HG02970 (cell line): ENCODE results near the gene NAV2.
"Not testable (repeated sequence)": the region's sequence is repeated elsewhere in the genome, so short reads cannot be mapped to it uniquely, and the experiment has no call there.

Experiments
- ATAC-seq: cut with Tn5 transposase; IDR thresholded peaks from one replicate; pipeline ENCODE4 v1.9.1; 2021; ENCODE audit warnings: mild to moderate bottlenecking, moderate library complexity, moderate number of reproducible peaks; ENCODE audit not compliant: unreplicated experiment, low FRiP score

Gene NAV2

DNA sequence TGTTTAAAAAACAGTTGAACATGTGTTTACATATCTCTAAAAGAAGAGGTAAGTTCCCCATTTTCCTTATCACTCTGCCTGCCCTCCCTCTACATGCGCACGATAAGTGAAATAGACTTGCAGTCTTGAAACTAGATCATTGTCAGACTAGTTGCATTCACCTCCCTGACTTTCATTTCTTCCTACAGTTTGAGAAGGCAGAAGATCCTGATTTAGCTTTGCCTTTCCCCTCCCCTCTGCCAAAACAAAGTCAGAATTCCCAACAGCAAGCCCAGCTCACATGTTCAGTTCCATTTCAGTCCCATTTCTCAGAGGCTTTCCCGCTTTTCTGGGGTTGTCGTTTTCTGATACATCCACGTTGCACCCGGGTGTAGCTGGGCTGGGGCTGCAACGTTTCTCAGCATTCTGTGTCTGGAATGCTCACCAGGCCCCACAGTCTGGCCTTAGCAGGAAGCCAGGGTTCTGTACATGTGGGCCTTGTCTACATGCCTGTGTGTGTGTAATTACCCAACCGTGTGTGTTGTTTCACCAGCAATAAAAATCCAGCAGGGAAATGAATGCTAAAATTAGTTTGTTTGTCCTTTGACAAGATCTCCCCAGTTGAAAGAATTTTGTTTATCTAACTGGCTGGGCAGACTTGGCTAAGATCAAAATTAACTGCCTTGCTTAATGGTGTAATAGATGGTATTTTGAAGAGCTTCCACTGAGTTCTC is 268.5 kb downstream of the NAV2 start:
- ATAC-seq: no peak

DNA sequence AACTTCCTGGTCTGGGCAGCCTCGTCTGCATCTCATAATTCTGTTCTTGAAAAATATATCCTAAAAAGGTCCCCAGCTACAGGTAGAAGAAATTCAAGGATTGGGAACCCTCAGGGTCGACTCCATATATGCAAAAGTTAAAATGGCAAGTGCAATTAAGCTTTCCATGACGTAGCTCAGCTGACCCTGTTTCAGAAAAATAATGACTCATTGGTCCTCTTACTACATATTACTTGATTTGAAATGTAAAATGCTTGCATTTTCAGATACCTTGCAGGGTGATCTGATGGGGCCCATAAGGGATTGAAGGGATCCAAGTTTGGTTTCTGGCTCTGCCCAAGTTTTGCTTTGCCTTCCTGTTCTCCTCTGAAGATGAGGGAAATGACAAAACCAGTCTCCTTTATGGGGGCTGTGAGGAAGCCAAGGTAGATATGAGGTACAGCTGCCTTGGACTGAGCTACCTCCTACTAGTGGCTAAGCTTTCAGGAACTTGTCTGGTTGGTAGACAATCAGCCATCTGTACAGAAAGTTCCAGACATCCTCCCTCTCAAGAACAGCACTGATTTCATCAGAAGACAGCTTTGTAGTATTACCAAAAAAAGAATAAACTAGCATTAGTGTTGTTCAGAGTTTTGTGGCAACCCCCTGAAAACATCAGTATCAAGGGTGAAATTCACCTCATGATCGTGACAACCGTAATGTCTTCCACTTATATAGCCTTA is 270.3 kb downstream of the NAV2 start:
- ATAC-seq: no peak

DNA sequence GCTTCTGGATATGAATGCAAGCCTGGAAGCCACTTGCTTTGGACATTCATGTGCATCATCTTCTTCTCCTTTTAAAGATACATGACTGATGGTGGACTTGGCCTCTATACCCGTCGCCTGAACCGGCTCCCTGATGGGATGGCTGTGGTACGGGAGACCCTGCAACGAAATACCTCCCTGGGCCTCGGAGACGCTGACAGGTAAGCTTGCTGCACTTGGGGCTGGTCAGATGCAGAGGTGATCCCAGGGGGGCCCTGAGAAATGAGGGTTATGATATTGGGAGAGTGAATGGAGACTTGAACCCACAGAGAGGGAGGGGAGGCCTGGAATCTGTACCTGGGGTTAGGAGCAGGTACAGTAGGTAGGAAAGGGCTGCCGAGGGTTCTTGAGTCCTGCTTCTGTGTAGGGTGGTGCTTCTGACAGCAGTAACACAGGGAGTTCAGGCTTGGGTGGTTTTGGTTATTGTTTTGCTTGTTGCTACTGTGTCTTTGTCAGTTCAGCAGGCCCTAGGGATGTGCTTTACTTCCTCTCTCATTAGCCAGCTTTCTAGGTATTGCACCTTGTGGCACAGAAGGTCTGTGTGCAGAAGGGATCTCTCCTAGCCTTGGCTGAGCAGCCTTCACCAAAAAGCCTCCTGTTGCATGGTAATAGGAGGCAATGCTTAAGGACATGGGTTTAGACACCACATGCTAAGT is 271.6 kb downstream of the NAV2 start:
- ATAC-seq: no peak

DNA sequence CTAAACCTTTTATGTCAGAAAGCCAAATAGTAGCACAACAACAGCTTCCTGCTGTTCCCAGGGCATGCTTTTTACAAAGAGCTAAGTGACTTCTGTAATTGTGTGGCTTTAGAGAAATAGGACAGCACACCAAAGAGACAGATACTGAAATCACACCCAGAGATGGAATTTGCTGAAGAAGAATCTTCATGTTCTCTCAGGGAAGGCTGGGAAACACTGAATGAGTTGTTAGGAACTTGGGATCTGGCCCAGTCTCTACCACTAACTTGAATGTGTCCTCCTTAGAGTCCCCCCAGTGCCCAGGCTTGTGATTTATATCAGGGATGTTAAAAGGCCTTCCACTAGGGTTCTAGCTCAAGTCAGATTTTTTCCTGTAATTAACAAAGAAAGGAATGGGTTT is 272.5 kb downstream of the NAV2 start:
- no peak for ATAC-seq

DNA sequence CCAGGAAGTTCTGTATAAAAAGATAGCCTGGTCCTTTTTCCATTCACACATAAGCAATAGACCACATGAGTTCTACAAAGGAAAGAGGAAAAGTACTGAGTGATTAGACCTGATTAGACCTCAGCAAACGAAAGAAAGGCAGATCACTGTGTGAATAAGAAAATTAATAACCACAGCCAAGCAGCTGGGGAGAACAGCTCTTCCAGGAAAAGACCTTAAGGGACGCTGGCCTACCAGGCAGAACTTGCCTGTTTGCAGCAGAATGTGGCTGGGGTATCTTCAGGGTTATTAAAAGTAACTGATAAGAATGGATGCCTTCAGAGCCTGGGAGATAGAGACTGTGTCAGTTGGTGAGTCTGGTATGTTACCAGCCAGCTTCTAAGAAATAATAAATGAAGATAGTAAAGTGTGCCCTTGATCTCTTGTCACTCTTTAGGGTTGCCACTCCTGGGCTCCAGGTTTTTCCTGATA is 274.7 kb downstream of the NAV2 start:
- ATAC-seq: no peak

DNA sequence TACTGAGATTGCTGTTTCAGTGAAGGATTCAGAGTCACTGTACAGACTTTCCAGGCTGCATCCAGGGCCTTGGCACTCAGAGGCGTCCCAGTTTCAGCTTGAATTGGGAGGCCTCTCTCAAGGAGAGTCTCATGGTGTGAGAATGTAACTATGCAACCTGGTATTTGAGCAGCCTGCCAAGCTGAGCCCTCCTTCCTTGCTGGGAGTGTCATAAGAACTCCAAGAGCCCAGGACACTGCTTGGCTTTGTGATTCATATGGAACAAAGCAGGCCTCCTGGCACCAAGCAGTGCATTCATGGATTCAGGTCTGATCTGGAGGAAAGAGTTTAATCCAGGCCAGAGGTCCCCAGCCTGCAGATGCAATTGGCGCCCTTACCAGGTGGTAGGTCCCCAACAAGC is 276.0 kb downstream of the NAV2 start:
- no peak for ATAC-seq

DNA sequence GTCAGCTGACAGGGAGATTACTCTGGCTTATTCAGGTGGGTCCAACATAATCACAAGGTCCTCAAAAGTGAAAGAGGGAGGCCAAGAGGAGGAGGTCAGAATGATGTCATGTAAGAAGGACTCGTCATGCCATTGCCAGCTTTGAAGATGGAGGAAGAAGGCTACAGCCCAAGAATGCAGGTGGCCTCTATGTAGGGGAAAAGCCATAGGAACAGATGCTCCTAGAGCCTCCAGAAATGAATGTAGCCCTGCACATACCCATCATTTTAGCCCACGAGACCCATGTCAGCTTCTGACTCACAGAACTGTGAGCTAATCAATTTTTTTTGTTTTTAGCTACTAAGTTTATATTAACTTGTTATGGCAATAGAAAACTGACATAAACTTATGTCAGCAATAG is 276.6 kb downstream of the NAV2 start:
- no peak for ATAC-seq

DNA sequence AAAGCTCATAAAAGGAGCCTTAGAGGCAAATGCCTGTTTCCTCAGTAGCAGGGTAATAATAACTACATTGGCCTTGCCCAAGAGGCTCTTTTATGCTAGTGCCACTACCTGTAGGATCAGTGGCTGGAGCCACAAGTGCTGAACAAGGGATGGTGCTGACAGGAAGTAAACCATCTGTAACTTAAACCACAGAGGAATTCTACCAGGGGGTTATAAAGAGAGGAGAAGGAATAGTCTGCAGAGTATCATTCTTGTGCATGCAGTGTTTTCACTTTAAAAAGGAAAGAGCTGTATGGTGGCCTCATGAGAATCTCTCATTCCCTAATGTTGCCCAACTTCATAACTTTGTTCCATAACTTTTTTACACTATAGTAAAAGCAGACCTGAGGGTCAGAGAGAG is 279.5 kb downstream of the NAV2 start:
- ATAC-seq: no peak

DNA sequence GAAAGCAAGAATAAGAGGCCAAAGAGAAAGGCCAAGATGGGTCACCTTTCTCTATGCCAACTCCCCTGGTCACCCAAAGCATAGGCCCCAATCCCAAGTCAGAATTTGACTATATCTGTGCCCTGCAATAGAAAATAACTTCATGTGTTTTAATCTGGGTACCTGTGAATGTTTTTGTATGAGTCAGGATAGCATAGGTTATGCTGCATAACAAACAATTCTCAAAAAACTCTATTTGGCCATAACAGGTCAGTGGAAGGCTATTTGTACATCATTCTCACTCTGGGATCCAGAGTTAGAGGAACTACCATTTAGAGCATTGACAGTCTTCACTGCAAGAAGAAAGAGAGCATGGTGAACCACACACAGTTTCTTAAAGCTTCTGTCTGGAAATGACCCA is 280.4 kb downstream of the NAV2 start:
- no peak for ATAC-seq

DNA sequence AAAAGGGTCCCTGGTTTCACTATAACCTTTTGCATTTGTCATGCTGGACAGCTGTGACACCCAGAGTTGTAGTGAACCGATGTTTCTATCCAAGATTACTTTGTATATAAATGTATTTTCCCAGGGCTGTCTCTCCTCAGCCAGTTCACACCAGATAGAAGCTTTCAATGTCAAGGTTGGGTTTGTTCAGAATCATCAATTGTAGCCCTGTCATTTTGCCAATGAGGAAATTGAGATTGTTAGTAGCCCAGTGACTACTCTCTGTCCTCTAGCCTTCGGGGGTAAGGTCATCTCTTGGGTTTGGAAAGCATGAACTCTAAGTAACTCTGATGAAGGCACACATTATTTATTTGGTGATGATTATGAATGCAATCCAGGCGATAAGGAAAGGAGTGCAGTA is 282.0 kb downstream of the NAV2 start:
- no peak for ATAC-seq

DNA sequence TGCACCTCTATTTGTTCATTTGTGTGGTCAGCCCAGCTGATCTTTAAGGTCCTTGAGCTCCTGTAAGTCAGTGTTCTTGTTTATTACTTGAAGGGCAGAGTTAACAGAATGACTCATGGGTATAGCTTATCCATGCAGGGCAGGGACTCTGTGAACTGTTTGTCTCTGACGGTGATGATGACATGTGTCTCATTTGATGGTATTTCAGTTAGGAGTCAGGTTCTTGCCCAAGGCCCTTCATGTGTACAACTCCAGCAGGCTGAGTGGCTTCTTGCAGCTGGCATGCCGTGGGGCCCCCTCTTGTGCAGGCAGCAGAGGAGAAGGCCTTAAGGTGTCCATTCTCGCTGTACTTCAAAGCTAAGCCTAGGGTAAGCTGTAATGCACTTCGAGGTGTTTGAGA is 282.5 kb downstream of the NAV2 start:
- no peak for ATAC-seq

DNA sequence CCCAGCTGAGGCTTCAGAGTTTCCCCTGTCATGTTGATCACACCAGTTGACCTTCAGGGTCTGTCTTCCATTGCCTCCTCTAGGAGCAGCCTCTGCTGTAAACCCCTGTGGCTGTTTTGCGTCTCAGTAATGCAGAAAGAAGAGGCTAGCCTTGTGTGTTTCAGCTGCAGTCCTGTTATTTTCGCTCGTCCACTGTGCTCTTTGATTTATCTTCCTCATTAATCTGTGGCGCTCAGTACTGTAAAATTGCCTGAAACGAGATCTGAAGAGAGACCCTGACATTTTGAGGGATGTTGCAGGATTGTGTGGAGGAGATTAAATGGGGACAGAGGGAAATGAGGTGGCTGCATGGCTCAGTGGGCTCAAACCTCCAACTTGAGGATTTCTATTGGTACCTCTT is 283.9 kb downstream of the NAV2 start:
- ATAC-seq: no peak

DNA sequence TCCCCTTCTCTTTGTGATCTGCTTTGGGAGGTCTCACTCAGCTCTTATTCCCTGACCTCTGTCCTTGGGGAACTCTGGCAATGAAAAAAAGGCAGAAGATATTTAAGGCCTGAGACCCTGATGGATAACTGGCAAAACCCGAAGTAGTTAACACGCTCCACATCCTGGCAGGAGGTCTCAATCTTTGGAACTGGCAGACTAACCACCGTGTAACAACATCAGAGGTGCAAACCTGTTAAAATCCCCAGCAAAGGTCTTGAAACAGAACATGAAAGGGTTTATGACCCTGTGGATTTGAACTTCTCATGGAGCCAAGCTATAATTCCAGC is 287.3 kb downstream of the NAV2 start:
- ATAC-seq: no peak

DNA sequence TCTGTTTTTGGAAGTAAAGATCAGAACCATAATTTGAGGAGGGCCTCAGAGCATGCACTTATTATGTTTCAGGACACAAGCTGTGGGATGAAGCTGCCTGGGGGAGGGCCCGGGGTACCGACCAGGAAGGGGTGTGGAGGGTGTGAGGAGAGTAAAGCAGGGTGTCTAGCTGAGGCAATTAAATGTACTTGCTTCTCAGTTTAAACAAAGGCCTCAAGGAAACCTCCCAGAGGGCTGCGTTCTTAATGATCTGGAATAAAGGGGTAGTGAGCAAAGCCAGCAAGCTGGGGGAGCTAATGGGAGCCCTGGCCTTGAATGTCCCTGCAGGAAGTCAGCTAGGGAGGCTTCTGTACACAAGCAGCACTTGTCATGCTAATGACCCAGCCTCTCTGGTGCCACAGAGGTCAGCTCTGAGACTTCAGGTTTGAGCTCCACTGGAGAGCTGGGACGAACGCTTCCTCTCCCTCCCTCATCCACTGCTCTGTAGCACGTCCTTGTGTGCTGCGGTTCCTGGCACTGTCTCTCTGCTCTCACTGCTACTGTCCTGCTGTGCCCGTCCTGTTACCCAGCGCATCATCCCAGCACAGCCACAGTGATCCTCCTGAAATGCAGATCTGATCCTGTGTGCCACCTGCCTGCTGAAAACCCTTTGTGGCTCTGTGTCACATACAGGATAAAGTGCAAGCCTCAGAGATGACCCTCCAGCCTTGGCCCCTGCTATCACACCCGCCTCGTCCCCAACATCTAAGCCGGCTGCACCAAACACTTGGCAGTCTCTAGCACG is 287.9 kb downstream of the NAV2 start:
- ATAC-seq: no peak

DNA sequence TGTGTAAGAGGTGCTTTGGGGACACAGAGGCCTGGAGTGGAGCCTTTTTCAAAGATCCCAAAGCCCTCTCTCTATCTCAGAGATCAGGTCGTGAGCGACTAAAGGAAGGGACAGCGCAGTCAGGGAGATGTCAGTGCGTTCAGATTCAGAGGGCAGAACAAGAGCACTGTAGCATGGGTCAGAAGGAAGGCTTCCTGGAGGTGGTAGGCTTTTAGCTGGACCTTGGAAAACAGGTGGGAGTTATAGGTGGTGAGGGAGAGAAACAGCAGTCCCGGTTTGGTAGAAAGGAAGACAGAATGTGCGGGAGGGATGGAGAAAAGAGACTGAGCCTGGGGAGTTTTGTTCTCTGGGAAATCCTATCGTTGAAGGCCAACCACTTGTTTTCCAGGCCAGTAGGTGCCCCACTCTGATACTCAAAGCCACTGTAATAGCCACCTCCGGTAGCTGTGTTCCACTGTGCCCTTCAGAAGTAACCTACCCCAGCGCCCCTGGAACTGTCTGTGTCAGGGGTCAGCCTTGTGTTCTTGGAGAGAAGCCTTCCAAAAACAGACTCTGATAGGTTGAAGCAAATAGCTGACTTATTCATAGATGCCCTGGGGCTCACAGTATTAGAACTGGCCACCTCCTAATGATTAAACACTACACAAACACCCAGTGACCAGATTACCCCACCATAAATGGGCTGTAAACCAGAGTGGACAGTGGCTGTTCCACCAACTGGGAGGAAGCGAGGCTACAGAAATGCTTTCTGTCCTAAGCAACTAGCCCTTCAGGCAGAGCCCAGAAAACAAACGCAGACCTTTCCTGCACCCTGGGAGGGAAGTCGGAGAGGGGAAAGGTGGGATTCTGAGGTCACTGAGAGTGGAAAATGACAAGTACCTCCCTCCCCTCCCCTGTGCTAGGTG is 289.9 kb downstream of the NAV2 start:
- no peak for ATAC-seq

DNA sequence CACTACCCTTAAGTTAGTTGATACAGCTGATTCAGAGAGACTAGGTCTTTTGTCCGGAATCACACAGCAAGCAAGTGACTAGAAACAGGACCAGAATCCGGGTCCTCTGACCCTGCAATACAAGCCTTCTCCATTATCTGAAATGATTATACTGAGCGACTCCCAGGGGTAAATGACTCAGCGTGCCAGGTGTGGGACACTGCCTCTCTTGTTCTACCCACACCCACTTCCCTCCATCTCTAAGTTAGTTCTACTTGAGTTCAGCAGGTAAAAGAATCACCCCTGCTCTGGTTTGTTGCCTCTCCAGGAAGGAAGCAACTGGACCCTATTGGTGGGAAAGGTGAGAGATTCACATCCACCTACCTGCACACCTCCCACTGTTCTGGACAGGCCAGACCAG is 290.7 kb downstream of the NAV2 start:
- no peak for ATAC-seq

DNA sequence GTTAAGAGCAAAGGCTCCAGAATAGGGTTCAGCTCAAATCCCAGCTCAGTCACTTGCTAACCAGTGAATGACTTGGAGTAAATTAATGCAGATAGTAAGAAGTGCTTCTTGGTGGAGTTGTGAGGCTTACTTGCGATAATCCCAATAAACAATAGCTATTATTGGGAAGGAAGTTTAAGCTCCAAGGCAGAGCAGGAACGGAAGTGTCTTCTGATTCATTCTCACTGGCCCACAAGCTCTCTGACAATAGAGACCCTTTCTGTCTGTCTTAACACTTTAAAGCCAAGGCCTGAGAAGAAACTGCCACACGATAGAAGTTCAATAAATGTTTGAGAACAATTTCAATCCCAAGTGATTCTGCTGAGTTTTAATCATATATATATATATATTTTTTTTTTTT is 292.2 kb downstream of the NAV2 start:
- ATAC-seq: no peak

DNA sequence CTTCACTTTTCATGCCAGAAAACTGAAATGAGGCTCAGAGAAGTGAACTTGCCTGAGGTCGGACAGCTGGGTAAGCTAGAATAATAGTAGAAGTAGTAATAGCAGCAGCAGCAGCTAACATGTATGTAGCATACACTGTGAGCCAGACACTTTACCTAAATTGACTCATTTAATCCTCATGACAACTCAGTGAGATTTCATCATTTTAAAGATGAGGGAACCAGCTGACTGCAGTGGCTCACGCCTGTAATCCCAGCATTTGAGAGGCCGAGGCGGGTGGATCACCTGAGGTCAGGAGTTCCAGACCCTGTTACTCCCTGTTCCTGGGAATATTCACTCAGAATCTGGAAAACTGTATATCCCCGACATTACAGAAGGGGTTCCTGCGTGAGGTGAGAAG is 293.1 kb downstream of the NAV2 start:
- no peak for ATAC-seq

DNA sequence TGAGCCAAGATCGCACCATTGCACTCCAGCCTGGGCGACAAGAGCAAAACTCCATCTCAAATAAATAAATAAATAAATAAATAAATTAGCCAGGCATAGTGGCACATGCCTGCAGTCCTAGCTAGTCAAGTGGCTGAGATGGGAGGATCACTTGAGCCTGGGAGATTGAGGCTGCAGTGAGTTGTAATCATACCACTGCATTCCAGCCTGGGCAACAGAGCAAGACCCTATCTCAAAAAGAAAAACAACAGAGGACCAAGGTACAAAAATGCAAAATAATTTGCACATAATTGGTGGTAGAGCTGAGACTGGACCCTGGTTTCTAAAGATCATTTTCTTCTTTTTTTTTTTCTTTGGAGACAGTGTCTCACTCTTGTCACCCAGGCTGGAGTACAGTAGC is 294.0 kb downstream of the NAV2 start:
- not testable (repeated sequence) for ATAC-seq

DNA sequence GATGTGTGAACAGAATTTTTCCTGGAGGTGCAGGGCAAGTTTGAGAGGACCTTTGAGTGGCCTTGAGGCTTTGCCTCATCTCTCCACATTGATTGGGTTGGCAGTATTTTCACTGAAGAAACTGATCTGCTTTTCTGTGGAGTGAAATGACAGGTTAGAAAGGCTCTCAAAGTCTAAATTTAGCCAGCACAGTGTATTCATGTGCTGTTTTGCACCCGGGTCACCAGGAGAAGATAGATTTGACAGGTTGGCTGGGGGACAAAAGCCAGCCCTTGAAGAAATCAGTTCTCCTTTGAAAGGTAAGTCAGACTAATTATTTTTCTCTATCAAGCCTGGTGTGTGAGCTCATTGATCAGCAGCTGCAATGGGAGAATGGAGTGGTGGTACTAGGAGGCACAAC is 294.7 kb downstream of the NAV2 start:
- ATAC-seq: no peak
